GM12892 (cell line): ENCODE results near the gene RAB35.

Source experiments
- POLR2A ChIP-seq: IDR thresholded peaks from 2 replicates; pipeline ENCODE4 v1.6.1; 2011; ENCODE audit warnings: low read depth, low read length, control low read depth
- POLR2AphosphoS5 ChIP-seq: IDR thresholded peaks from 2 replicates; pipeline ENCODE4 v1.6.1; 2011; ENCODE audit warnings: low read depth, low read length, control low read depth

- peak; percentile 73 for TF ChIP-seq POLR2AphosphoS5
- TF ChIP-seq POLR2A: no peak
Measured at GRCh38 chr12:120132863-120133385, 16.4 kb upstream of the RAB35 start.
